Mesendoderm (in vitro differentiated cells): Measurements from ENCODE around the gene SYMPK.

Experiments
- DNase-seq: peaks from one replicate; pipeline ENCODE4 v3.0.0; 2013
- H2AK5ac ChIP-seq: 2 replicates; pipeline ENCODE4 v1.6.1; 2013; ENCODE audit warnings: low read length, inconsistent platforms
- H2BK120ac ChIP-seq: 2 replicates; pipeline ENCODE4 v1.6.1; 2013; ENCODE audit warnings: low read depth, mild to moderate bottlenecking, low read length, moderate library complexity, mixed read lengths
- H2BK15ac ChIP-seq: replicated peaks from 2 replicates; pipeline ENCODE4 v1.6.1; 2013; ENCODE audit warnings: low read depth, mild to moderate bottlenecking, moderate library complexity
- H2BK5ac ChIP-seq: 2 replicates; pipeline ENCODE4 v1.6.1; 2013; ENCODE audit warnings: low read length, inconsistent platforms
- H3K18ac ChIP-seq: 2 replicates; pipeline ENCODE4 v1.6.1; 2013; ENCODE audit warnings: mild to moderate bottlenecking, low read length, mixed read lengths
- H3K23ac ChIP-seq: one replicate; pipeline ENCODE4 v1.6.1; 2013; ENCODE audit warnings: low read length
- H3K27ac ChIP-seq: 2 replicates; pipeline ENCODE4 v1.5.1; 2013; ENCODE audit warnings: low read depth, mild to moderate bottlenecking, inconsistent platforms, low read length, moderate library complexity
- H3K27me3 ChIP-seq: 2 replicates; pipeline ENCODE4 v1.6.1; 2013; ENCODE audit warnings: low read length, control low read depth, mild to moderate bottlenecking, inconsistent platforms; ENCODE audit not compliant: insufficient read depth, poor library complexity
- H3K36me3 ChIP-seq: 2 replicates; pipeline ENCODE4 v1.6.1; 2013; ENCODE audit warnings: low read length, inconsistent platforms; ENCODE audit not compliant: control insufficient read depth, insufficient read depth
- H3K4ac ChIP-seq: one replicate; pipeline ENCODE4 v1.6.1; 2013; ENCODE audit warnings: low read depth, mild to moderate bottlenecking, low read length, moderate library complexity
- H3K4me1 ChIP-seq: 2 replicates; pipeline ENCODE4 v1.6.1; 2013; ENCODE audit warnings: low read depth, low read length, inconsistent platforms; ENCODE audit not compliant: control insufficient read depth
- H3K4me2 ChIP-seq: 2 replicates; pipeline ENCODE4 v1.6.1; 2013; ENCODE audit warnings: low read length
- H3K4me3 ChIP-seq: 2 replicates; pipeline ENCODE4 v1.5.1; 2013; ENCODE audit warnings: mild to moderate bottlenecking, low read length
- H3K56ac ChIP-seq: one replicate; pipeline ENCODE4 v1.6.1; 2013; ENCODE audit warnings: low read length
- H3K79me1 ChIP-seq: 2 replicates; pipeline ENCODE4 v1.6.1; 2013; ENCODE audit warnings: low read length, inconsistent platforms
- H3K79me2 ChIP-seq: 2 replicates; pipeline ENCODE4 v1.6.1; 2013; ENCODE audit warnings: mild to moderate bottlenecking, low read length; ENCODE audit not compliant: control insufficient read depth, insufficient read depth
- H3K9ac ChIP-seq: 2 replicates; pipeline ENCODE4 v1.6.1; 2013; ENCODE audit warnings: low read length, inconsistent platforms
- H4K5ac ChIP-seq: one replicate; pipeline ENCODE4 v1.6.1; 2013; ENCODE audit warnings: low read length
- H4K8ac ChIP-seq: one replicate; pipeline ENCODE4 v1.6.1; 2013; ENCODE audit warnings: low read depth, mild to moderate bottlenecking, control low read depth, low read length, moderate library complexity
- WGBS: extraction: QIAGEN DNeasy Blood & Tissue Kit; methylation state at CpG from one replicate; pipeline ENCODE4 v1.1.7; 2013; ENCODE audit warnings: low lambda C conversion rate, missing lambda C conversion rate; ENCODE audit not compliant: insufficient coverage; ENCODE audit errors: extremely low coverage; 5-methylcytosine and 5-hydroxymethylcytosine counted together

SYMPK gene

GRCh38 chr19:45790942-45791341 is 72.0 kb downstream of the SYMPK start:
- Histone ChIP-seq H3K27ac (no peak overlapping the region), H3K79me1 (peaks cover 15% of the 10 kb centered on the region), H3K4ac (no peak overlapping the region), H3K36me3 (peaks cover 18% of the 10 kb centered on the region), H3K4me1 (peaks cover 3% of the 10 kb centered on the region), H2BK15ac (no peak overlapping the region), H3K18ac (no peak overlapping the region), H3K79me2 (peaks cover 6% of the 10 kb centered on the region), H2BK5ac (no peak overlapping the region), H3K27me3 (no peaks in the 10 kb centered on the region), H3K23ac (no peak overlapping the region), H4K5ac (no peak overlapping the region), H3K4me2 (no peak overlapping the region), H3K56ac (no peak overlapping the region), H4K8ac (no peak overlapping the region), H3K4me3 (no peak overlapping the region), H2AK5ac (no peak overlapping the region), H2BK120ac (no peak overlapping the region), H3K9ac (no peak overlapping the region)
- DNase-seq = no peak
- no CpG with 5 or more reads among the region's 8 CpGs for WGBS

GRCh38 chr19:45789035-45789786 is 73.7 kb downstream of the SYMPK start:
- H2BK120ac ChIP-seq = no peak overlapping the region
- no peak overlapping the region for H2BK5ac ChIP-seq
- H3K4me2 ChIP-seq = no peak overlapping the region
- H3K4me3 ChIP-seq = no peak overlapping the region
- H3K18ac ChIP-seq = no peak overlapping the region
- H3K79me1 ChIP-seq = peaks cover 15% of the 10 kb centered on the region
- H3K27me3 ChIP-seq = no peaks in the 10 kb centered on the region
- H2BK15ac ChIP-seq = no peak overlapping the region
- WGBS = no CpG with 5 or more reads among the region's 15 CpGs
- H3K56ac ChIP-seq = no peak overlapping the region
- H3K4me1 ChIP-seq = peaks cover 3% of the 10 kb centered on the region
- peaks cover 18% of the 10 kb centered on the region for H3K36me3 ChIP-seq
- H3K79me2 ChIP-seq = peaks cover 6% of the 10 kb centered on the region
- no peak overlapping the region for H4K8ac ChIP-seq
- DNase-seq = no peak
- H4K5ac ChIP-seq = no peak overlapping the region
- no peak overlapping the region for H3K27ac ChIP-seq
- no peak overlapping the region for H2AK5ac ChIP-seq
- no peak overlapping the region for H3K23ac ChIP-seq
- H3K4ac ChIP-seq = no peak overlapping the region
- H3K9ac ChIP-seq = no peak overlapping the region

GRCh38 chr19:45786533-45786894 is 76.4 kb downstream of the SYMPK start:
- Histone ChIP-seq H2BK5ac (no peak overlapping the region), H3K4me3 (no peak overlapping the region), H3K18ac (no peak overlapping the region), H3K4me1 (no peaks in the 10 kb centered on the region), H3K23ac (no peak overlapping the region), H3K4me2 (no peak overlapping the region), H3K27ac (no peak overlapping the region), H3K79me2 (no peaks in the 10 kb centered on the region), H3K9ac (no peak overlapping the region), H4K8ac (no peak overlapping the region), H3K4ac (no peak overlapping the region), H3K79me1 (peaks cover 9% of the 10 kb centered on the region), H2BK120ac (no peak overlapping the region), H2AK5ac (no peak overlapping the region), H3K56ac (no peak overlapping the region), H2BK15ac (no peak overlapping the region), H3K36me3 (peaks cover 18% of the 10 kb centered on the region), H4K5ac (no peak overlapping the region), H3K27me3 (no peaks in the 10 kb centered on the region)
- WGBS = no CpG with 5 or more reads among the region's 21 CpGs
- DNase-seq = no peak

GRCh38 chr19:45785781-45786532 is 77.0 kb downstream of the SYMPK start:
- no peak overlapping the region for H3K4ac ChIP-seq

GRCh38 chr19:45785097-45785496 is 77.8 kb downstream of the SYMPK start:
- DNase-seq = no peak
- Histone ChIP-seq H3K4me1 (no peaks in the 10 kb centered on the region), H3K4me3 (no peak overlapping the region), H2BK15ac (no peak overlapping the region), H3K4me2 (no peak overlapping the region), H3K27ac (no peak overlapping the region), H3K18ac (no peak overlapping the region), H2BK5ac (no peak overlapping the region), H3K9ac (no peak overlapping the region), H4K5ac (no peak overlapping the region), H2AK5ac (no peak overlapping the region), H4K8ac (no peak overlapping the region), H3K27me3 (no peaks in the 10 kb centered on the region), H3K56ac (no peak overlapping the region), H3K79me1 (peaks cover 1% of the 10 kb centered on the region), H3K4ac (no peak overlapping the region), H3K36me3 (peaks cover 15% of the 10 kb centered on the region), H2BK120ac (no peak overlapping the region), H3K23ac (no peak overlapping the region), H3K79me2 (no peaks in the 10 kb centered on the region)
- WGBS = no CpG with 5 or more reads among the region's 5 CpGs

More at GRCh38 chr19:45785781-45786532, 77.0 kb downstream of the SYMPK start:
- Histone ChIP-seq H3K18ac (no peak overlapping the region), H3K4me1 (no peaks in the 10 kb centered on the region), H3K9ac (no peak overlapping the region), H3K56ac (no peak overlapping the region), H2BK120ac (no peak overlapping the region), H2BK5ac (no peak overlapping the region), H3K27me3 (no peaks in the 10 kb centered on the region), H2BK15ac (no peak overlapping the region), H3K79me2 (no peaks in the 10 kb centered on the region), H3K36me3 (peaks cover 18% of the 10 kb centered on the region), H2AK5ac (no peak overlapping the region), H4K5ac (no peak overlapping the region), H3K4me3 (no peak overlapping the region), H3K23ac (no peak overlapping the region), H3K4me2 (no peak overlapping the region), H3K27ac (no peak overlapping the region), H3K79me1 (peaks cover 3% of the 10 kb centered on the region), H4K8ac (no peak overlapping the region)
- WGBS = no CpG with 5 or more reads among the region's 57 CpGs
- no peak for DNase-seq
